ENCODE measurements around the gene FHDC1. TPM values are rescaled to one million over a fixed set of nuclear protein-coding genes. Genes with fewer than 3 reads are reported as not detected.
A peak's percentile ranks its signal among the peaks of the same experiment; 100 is the strongest.

The FHDC1 gene
- total RNA-seq, 4 donors from 2014 or later: 25.6 to 65.1 (median 37.2) TPM

DNA sequence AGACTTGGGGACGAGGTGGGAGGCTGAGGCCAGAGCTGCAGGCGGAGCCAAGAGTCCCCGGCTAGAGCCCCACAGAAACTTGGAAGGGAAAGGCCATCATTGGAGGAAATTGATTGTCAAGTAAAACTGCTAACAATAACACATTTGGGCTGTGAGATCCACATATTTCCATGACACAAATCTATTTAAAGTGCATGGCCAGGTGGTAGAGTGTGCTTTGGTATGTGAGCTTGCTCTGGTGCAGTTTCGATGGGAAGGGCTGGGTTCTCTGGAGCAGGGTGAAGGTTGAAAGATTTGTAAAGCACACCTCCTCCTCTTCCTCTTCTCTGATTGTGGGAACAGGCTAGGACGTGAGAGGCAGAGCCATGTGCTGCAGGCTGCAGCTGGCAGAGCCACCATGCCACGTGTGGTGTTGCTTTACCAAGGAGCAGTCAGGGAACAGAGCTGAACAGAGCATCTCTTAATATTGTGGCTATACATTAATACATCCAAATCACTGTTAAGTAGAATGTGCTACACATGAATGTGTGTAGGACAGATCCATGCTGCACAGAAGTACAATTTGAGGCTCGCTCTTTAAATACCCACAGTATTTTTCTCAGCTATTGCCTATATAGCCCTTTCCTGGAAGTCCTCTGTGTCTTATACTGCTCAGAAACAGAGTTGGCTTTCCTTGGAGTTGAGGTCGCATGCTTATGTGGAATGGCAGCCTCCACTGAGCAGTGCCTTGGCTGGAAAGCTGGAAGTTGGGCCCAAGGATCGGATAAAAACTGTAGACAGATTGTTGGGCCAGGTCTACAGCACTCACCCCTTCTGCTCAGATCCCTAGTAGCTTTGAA, 37.7 kb downstream of the FHDC1 start:
- H3K4me3 ChIP-seq (ENCODE audit: low read depth, poor library complexity, severe bottlenecking): no peak overlapping the region
- 74 to 81% methylated on average over 9 of the region's 9 CpGs for WGBS, 2 donors
- DNase-seq (ENCODE audit: low spot score in 2 of 2): peak in 1 of 2 donors; percentile 14
- intact Hi-C loops (cut with DNase I; ENCODE audit: low total_unique reads): no loop called here
- TF ChIP-seq POLR2A (IDR thresholded peaks at IDR 0.05): no peak
- TF ChIP-seq, protein P1, sequence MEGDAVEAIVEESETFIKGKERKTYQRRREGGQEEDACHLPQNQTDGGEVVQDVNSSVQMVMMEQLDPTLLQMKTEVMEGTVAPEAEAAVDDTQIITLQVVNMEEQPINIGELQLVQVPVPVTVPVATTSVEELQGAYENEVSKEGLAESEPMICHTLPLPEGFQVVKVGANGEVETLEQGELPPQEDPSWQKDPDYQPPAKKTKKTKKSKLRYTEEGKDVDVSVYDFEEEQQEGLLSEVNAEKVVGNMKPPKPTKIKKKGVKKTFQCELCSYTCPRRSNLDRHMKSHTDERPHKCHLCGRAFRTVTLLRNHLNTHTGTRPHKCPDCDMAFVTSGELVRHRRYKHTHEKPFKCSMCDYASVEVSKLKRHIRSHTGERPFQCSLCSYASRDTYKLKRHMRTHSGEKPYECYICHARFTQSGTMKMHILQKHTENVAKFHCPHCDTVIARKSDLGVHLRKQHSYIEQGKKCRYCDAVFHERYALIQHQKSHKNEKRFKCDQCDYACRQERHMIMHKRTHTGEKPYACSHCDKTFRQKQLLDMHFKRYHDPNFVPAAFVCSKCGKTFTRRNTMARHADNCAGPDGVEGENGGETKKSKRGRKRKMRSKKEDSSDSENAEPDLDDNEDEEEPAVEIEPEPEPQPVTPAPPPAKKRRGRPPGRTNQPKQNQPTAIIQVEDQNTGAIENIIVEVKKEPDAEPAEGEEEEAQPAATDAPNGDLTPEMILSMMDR (IDR thresholded peaks at IDR 0.05): no peak

DNA sequence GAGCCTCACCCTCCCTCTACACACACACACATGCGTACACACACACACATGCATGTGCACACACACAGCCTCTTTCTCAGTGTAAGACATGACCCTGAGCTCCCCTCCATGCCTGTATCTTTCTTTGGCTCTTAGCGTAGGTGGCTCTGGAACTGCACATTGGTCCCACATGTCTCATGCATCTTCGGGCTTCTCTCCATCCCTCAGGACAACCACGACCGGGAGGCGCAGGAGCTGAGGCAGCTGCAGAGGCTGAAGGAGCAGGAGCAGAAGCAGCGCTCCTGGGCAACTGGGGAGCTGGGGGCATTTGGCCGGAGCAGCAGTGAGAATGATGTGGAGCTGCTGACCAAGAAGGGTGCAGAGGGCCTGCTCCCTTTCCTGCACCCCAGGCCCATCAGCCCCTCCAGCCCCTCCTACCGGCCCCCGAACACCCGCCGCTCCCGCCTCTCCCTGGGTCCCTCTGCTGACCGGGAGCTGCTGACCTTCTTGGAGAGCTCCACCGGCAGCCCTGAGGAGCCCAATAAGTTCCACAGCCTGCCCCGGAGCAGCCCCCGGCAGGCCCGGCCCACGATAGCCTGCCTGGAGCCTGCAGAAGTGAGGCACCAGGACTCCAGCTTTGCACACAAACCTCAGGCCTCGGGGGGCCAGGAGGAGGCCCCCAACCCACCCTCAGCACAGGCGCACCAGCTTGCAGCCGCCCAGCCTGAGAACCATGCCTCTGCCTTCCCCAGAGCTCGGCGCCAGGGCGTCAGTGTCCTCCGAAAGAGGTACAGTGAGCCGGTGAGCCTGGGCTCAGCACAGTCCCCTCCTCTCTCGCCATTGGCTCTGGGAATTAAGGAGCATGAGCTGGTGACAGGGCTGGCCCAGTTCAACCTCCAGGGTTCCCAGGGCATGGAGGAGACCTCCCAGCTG, 38.6 kb downstream of the FHDC1 start:
- WGBS, 2 donors: 84 to 90% methylated on average over 17 to 22 of the region's 28 CpGs
- DNase-seq (ENCODE audit: low spot score in 2 of 2): peak in 1 of 2 donors; percentile 81
- TF ChIP-seq POLR2A (IDR thresholded peaks at IDR 0.05): no peak
- TF ChIP-seq, protein P1 (IDR thresholded peaks at IDR 0.05): no peak

DNA sequence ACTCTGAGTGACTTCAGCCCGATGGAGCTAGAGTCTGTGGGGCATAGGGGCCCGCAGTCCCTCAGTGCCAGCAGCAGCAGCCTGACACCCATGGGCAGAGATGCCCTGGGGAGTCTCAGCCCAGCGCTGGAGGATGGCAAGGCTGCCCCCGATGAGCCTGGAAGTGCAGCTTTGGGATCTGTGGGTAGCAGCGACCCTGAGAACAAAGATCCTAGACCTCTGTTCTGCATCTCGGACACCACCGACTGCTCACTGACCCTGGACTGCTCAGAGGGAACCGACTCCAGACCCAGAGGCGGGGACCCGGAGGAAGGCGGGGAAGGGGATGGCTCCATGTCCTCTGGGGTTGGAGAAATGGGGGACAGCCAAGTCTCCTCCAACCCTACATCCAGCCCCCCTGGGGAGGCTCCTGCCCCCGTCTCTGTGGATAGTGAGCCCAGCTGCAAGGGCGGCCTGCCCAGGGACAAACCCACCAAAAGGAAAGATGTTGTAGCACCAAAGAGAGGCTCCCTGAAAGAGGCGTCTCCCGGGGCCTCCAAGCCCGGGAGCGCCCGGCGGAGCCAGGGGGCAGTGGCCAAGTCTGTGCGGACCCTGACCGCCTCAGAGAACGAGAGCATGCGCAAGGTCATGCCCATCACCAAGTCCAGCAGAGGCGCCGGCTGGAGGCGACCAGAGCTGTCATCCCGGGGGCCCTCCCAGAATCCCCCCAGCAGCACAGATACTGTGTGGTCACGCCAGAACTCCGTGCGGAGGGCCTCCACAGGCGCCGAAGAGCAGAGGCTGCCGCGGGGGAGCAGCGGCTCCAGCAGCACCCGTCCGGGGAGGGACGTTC, 39.5 kb downstream of the FHDC1 start:
- intact Hi-C loops (cut with DNase I; ENCODE audit: low total_unique reads): no loop called here
- WGBS, 2 donors: 93 to 95% methylated on average over 29 to 38 of the region's 38 CpGs
- TF ChIP-seq POLR2A (IDR thresholded peaks at IDR 0.05): no peak
- TF ChIP-seq, protein P1 (IDR thresholded peaks at IDR 0.05): no peak
- no peak overlapping the region for H3K4me3 ChIP-seq (ENCODE audit: low read depth, poor library complexity, severe bottlenecking)
- peak in 1 of 2 donors; percentile 70 for DNase-seq (ENCODE audit: low spot score in 2 of 2)

More for the DNA sequence above, 38.6 kb downstream of the FHDC1 start:
- intact Hi-C loops (cut with DNase I; ENCODE audit: low total_unique reads): no loop called here
- no peak overlapping the region for H3K4me3 ChIP-seq (ENCODE audit: low read depth, poor library complexity, severe bottlenecking)

DNA sequence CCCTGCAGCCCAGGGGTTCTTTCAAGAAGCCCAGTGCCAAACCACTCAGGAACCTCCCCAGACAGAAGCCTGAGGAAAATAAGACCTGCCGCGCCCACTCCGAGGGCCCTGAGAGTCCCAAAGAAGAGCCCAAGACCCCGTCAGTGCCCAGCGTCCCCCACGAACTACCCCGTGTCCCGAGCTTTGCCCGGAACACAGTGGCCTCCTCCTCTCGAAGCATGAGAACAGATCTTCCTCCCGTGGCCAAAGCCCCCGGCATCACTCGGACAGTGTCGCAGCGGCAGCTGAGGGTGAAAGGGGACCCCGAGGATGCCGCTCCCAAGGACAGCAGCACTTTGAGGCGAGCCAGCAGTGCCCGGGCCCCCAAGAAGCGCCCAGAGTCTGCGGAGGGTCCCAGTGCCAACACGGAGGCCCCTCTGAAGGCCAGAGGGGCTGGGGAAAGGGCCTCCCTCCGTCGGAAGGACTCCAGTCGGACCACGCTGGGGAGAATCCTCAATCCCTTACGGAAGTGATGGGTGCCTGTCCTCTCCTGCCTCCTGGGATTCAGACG, 40.2 kb downstream of the FHDC1 start:
- WGBS, 2 donors: 93 to 94% methylated on average over 23 to 28 of the region's 28 CpGs
- intact Hi-C loops (cut with DNase I; ENCODE audit: low total_unique reads): no loop called here
- peak in 1 of 2 donors; percentile 78 for DNase-seq (ENCODE audit: low spot score in 2 of 2)
- no peak overlapping the region for H3K4me3 ChIP-seq (ENCODE audit: low read depth, poor library complexity, severe bottlenecking)
- no peak for TF ChIP-seq POLR2A (IDR thresholded peaks at IDR 0.05)
- TF ChIP-seq, protein P1 (IDR thresholded peaks at IDR 0.05): no peak

DNA sequence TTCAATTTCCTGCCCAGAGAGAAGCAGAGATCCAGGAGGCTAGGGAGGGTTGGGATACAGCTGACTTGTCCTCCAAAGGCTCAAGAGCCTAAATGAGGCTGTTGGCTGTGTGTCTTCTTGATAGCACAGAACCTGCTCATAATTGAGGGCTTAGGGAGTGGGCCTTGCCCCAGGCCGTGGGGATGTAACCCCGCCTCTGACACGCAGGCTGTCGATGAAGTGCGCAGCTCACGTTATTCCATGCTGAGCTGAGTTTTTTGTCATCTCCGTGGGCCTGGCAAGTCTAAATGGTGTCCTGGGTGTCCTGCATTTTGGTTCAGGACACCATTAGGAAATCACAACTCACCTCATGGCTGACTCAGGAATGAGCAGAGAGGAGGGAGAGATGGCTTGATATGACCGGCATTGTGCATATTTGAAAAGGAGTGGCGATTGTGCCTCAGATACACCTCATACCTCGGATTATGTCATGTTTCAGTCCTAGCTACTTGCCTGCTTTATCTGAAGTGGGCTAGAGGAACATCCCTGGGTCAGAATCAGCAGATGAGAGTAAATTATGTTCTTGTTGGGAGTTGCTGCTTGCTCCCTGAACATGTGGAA, 43.7 kb downstream of the FHDC1 start:
- H3K4me3 ChIP-seq (ENCODE audit: low read depth, poor library complexity, severe bottlenecking): no peak overlapping the region
- intact Hi-C loops (cut with DNase I; ENCODE audit: low total_unique reads): no loop called here
- peak in 1 of 2 donors; percentile 75 for DNase-seq (ENCODE audit: low spot score in 2 of 2)
- TF ChIP-seq, protein P1 (IDR thresholded peaks at IDR 0.05): no peak
- no peak for TF ChIP-seq POLR2A (IDR thresholded peaks at IDR 0.05)
- WGBS, 2 donors: 67 to 82% methylated on average over 9 to 10 of the region's 10 CpGs
